ENCODE data around the gene SLC23A3. TPM values are rescaled to one million over a fixed set of nuclear protein-coding genes. Genes with fewer than 3 reads are reported as not detected.

The SLC23A3 gene
- total and polyA plus RNA-seq, 10 of the 15 experiments (the other 5 are each of a cell fraction or from before 2014, with no cell fraction given): 0.07 to 1.0 (median 0.40) TPM; not detected in 1

DNA sequence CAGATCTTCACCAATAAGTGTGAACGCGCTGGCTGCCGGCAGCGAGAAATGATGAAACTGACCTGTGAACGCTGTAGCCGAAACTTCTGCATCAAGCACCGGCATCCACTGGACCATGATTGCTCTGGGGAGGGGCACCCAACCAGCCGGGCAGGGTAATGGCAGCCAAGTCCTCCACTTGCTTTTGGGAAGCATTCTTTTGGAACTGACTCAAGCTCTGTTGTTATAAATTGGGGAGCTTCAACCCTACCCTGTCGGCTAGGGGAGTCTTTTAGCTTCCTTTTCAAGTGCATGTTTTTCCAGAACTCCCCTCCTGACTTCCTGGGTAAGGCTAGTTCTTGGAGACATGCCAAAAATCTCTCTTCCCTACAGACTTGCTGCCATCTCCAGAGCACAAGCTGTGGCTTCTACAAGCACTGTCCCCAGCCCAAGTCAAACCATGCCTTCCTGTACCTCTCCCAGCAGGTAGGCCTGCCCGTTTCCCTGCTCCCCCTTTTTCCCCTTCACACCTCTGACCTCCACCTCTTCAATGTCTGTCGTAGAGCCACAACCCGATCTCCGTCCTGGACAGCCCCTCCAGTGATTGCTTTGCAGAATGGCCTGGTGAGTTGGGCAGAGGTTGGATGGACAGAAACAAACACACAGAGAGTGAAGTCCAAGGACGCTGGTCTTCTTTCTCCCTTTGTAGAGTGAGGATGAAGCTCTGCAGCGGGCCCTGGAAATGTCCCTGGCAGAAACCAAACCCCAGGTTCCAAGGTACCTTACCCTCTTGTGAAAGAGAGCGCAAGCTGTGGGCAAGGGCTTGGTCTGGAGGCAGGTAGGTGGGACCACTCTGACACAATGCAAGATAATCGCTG is 38.3 kb upstream of the SLC23A3 start:
- FAIRE-seq (no peak), ATAC-seq (no peak), DNase-seq (ENCODE audit: low read depth, low spot score) (no peak)
- H3K79me2 ChIP-seq (ENCODE audit: control insufficient read depth, insufficient read depth, low read length): no peaks in the 10 kb centered on the region; the same call in 1 of the 2 replicates
- peaks cover 8% of the 10 kb centered on the region for H3K4me1 ChIP-seq (ENCODE audit: control insufficient read depth, insufficient read depth, low read length)
- TF ChIP-seq, protein P1, sequence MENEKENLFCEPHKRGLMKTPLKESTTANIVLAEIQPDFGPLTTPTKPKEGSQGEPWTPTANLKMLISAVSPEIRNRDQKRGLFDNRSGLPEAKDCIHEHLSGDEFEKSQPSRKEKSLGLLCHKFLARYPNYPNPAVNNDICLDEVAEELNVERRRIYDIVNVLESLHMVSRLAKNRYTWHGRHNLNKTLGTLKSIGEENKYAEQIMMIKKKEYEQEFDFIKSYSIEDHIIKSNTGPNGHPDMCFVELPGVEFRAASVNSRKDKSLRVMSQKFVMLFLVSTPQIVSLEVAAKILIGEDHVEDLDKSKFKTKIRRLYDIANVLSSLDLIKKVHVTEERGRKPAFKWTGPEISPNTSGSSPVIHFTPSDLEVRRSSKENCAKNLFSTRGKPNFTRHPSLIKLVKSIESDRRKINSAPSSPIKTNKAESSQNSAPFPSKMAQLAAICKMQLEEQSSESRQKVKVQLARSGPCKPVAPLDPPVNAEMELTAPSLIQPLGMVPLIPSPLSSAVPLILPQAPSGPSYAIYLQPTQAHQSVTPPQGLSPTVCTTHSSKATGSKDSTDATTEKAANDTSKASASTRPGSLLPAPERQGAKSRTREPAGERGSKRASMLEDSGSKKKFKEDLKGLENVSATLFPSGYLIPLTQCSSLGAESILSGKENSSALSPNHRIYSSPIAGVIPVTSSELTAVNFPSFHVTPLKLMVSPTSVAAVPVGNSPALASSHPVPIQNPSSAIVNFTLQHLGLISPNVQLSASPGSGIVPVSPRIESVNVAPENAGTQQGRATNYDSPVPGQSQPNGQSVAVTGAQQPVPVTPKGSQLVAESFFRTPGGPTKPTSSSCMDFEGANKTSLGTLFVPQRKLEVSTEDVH (IDR thresholded peaks at IDR 0.05; ENCODE audit: low read depth, partially characterized antibody): no peak
- TF ChIP-seq MEF2B (IDR thresholded peaks at IDR 0.05; ENCODE audit: partially characterized antibody, poor library complexity, severe bottlenecking) (no peak), TCF12 (IDR thresholded peaks at IDR 0.05; ENCODE audit: low read depth, low read length) (no peak), NFIC (IDR thresholded peaks at IDR 0.05; ENCODE audit: low read depth, low read length) (no peak), KAT2A (conservative IDR thresholded peaks at IDR 0.05; ENCODE audit: control insufficient read depth, low read depth, low read length) (no peak), JUNB (IDR thresholded peaks at IDR 0.05) (no peak)
- TF ChIP-seq, protein P2, sequence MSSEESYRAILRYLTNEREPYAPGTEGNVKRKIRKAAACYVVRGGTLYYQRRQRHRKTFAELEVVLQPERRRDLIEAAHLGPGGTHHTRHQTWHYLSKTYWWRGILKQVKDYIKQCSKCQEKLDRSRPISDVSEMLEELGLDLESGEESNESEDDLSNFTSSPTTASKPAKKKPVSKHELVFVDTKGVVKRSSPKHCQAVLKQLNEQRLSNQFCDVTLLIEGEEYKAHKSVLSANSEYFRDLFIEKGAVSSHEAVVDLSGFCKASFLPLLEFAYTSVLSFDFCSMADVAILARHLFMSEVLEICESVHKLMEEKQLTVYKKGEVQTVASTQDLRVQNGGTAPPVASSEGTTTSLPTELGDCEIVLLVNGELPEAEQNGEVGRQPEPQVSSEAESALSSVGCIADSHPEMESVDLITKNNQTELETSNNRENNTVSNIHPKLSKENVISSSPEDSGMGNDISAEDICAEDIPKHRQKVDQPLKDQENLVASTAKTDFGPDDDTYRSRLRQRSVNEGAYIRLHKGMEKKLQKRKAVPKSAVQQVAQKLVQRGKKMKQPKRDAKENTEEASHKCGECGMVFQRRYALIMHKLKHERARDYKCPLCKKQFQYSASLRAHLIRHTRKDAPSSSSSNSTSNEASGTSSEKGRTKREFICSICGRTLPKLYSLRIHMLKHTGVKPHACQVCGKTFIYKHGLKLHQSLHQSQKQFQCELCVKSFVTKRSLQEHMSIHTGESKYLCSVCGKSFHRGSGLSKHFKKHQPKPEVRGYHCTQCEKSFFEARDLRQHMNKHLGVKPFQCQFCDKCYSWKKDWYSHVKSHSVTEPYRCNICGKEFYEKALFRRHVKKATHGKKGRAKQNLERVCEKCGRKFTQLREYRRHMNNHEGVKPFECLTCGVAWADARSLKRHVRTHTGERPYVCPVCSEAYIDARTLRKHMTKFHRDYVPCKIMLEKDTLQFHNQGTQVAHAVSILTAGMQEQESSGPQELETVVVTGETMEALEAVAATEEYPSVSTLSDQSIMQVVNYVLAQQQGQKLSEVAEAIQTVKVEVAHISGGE (CRISPR knock-in tag; IDR thresholded peaks at IDR 0.05): no peak
- TF ChIP-seq, protein P3, sequence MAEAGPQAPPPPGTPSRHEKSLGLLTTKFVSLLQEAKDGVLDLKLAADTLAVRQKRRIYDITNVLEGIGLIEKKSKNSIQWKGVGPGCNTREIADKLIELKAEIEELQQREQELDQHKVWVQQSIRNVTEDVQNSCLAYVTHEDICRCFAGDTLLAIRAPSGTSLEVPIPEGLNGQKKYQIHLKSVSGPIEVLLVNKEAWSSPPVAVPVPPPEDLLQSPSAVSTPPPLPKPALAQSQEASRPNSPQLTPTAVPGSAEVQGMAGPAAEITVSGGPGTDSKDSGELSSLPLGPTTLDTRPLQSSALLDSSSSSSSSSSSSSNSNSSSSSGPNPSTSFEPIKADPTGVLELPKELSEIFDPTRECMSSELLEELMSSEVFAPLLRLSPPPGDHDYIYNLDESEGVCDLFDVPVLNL (IDR thresholded peaks at IDR 0.05; ENCODE audit: low read depth, low read length): no peak
- TF ChIP-seq, protein P4, sequence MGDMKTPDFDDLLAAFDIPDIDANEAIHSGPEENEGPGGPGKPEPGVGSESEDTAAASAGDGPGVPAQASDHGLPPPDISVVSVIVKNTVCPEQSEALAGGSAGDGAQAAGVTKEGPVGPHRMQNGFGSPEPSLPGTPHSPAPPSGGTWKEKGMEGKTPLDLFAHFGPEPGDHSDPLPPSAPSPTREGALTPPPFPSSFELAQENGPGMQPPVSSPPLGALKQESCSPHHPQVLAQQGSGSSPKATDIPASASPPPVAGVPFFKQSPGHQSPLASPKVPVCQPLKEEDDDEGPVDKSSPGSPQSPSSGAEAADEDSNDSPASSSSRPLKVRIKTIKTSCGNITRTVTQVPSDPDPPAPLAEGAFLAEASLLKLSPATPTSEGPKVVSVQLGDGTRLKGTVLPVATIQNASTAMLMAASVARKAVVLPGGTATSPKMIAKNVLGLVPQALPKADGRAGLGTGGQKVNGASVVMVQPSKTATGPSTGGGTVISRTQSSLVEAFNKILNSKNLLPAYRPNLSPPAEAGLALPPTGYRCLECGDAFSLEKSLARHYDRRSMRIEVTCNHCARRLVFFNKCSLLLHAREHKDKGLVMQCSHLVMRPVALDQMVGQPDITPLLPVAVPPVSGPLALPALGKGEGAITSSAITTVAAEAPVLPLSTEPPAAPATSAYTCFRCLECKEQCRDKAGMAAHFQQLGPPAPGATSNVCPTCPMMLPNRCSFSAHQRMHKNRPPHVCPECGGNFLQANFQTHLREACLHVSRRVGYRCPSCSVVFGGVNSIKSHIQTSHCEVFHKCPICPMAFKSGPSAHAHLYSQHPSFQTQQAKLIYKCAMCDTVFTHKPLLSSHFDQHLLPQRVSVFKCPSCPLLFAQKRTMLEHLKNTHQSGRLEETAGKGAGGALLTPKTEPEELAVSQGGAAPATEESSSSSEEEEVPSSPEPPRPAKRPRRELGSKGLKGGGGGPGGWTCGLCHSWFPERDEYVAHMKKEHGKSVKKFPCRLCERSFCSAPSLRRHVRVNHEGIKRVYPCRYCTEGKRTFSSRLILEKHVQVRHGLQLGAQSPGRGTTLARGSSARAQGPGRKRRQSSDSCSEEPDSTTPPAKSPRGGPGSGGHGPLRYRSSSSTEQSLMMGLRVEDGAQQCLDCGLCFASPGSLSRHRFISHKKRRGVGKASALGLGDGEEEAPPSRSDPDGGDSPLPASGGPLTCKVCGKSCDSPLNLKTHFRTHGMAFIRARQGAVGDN (IDR thresholded peaks at IDR 0.05): no peak
- H3K27me3 ChIP-seq (replicated peaks in 1 of 2; ENCODE audit: control insufficient read depth in 2 of 2, insufficient read depth in 2 of 2, low read length in 1 of 2): no peaks in the 10 kb centered on the region
- intact Hi-C loops (cut with micrococcal nuclease; ENCODE audit: unreplicated experiment) (loop anchor here (2.0 to 5.0 kb wide), 2 partner anchors 31 to 69 kb away; partner anchors contain the start of genes CNPPD1 and DNAJB2), in situ Hi-C loops (cut with MboI) (loop anchor here (5.0 kb wide), 1 partner anchor 36 kb away; the partner anchor contains the start of gene SLC23A3)
- BruUV-seq (replicated peaks): no TSS peak
- H3K27ac ChIP-seq (ENCODE audit: control insufficient read depth, insufficient read depth): no peak overlapping the region
- SMC1A ChIA-PET (ENCODE audit: uncharacterized antibody, unreplicated experiment): interaction anchor here (0.7 to 3.1 kb wide), 5 partner anchors 32 to 87 kb away, joined by 3 to 14 read pairs (median 4); partner anchors contain the start of genes CNPPD1, GLB1L and STK16
- POLR2A ChIA-PET: interaction anchor here (0.5 to 4.0 kb wide), 9 partner anchors 9 to 685 kb away, joined by 3 to 47 read pairs (median 6); partner anchors contain the start of genes ABCB6, ANKZF1, ATG9A and CNPPD1
- no peaks in the 10 kb centered on the region for H4K20me1 ChIP-seq (ENCODE audit: control insufficient read depth, insufficient read depth)
- H3K9me3 ChIP-seq (replicated peaks; ENCODE audit: control insufficient read depth, insufficient read depth, low read length): no peaks in the 10 kb centered on the region
- no peak overlapping the region; the same call in 1 of the 2 replicates for H3K4me2 ChIP-seq (ENCODE audit: control insufficient read depth, insufficient read depth)
- no peak overlapping the region for H2AFZ ChIP-seq (ENCODE audit: control insufficient read depth, low read depth, low read length)
- CTCF ChIA-PET: interaction anchor here (1.0 to 2.2 kb wide), 4 partner anchors 37 to 87 kb away, joined by 3 to 13 read pairs (median 6); partner anchors contain the start of gene NHEJ1
- no peak overlapping the region for H3K9ac ChIP-seq (ENCODE audit: control insufficient read depth, insufficient read depth, low read length)
- WGBS (ENCODE audit: insufficient coverage, insufficient replicate concordance, low lambda C conversion rate, missing lambda C conversion rate): 85% methylated on average over 17 of the region's 17 CpGs
- peaks cover 0 to 9% of the 10 kb centered on the region in 2 experiments; a peak in 2 of 4 replicates for H3K36me3 ChIP-seq (ENCODE audit: control insufficient read depth in 2 of 2, insufficient read depth in 2 of 2, low read length in 1 of 2)
- H3K4me3 ChIP-seq: no peak overlapping the region
- RAD21 ChIA-PET (ENCODE audit: unreplicated experiment): interaction anchor here (2.5 to 2.9 kb wide), 2 partner anchors 32 to 37 kb away, joined by 12 to 21 read pairs; partner anchors contain the start of genes CNPPD1 and SLC23A3
